Activated naive CD4-positive, alpha-beta T cell treated with anti-CD3 and anti-CD28 coated beads for 36 hours (primary cell): ENCODE measurements around the gene PITX3. TPM values are rescaled to one million over a fixed set of nuclear protein-coding genes. Genes with fewer than 3 reads are reported as not detected.
"Not testable (repeated sequence)": the region's sequence is repeated elsewhere in the genome, so short reads cannot be mapped to it uniquely, and the experiment has no call there.

Experiments
- CTCF ChIA-PET: fragments of 350-600 bp; sonication (Branson Sonifier 250); formaldehyde crosslinking; loops from one replicate; lab custom pipeline; 2021; ENCODE audit warnings: antibody characterized with exemption; lab: Charles Lee
- DNase-seq: peaks from one replicate; pipeline ENCODE4 v3.0.0-alpha.2; 2020
- H3K27ac Mint-ChIP-seq: one replicate; pipeline ENCODE4 v1.8.0; 2021; ENCODE audit warnings: mild to moderate bottlenecking, mixed read lengths
- H3K27me3 Mint-ChIP-seq: one replicate; pipeline ENCODE4 v1.8.0; 2021; ENCODE audit warnings: low read depth, mixed read lengths
- H3K36me3 Mint-ChIP-seq: one replicate; pipeline ENCODE4 v1.8.0; 2021; ENCODE audit warnings: low read depth, mixed read lengths
- H3K4me1 Mint-ChIP-seq: one replicate; pipeline ENCODE4 v1.8.0; 2021; ENCODE audit warnings: low read depth, mixed read lengths
- H3K4me3 Mint-ChIP-seq: one replicate; pipeline ENCODE4 v1.8.0; 2021; ENCODE audit warnings: mild to moderate bottlenecking, moderate library complexity, mixed read lengths
- H3K9me3 Mint-ChIP-seq: one replicate; pipeline ENCODE4 v1.8.0; 2021; ENCODE audit warnings: mixed read lengths
- intact Hi-C: fragments of 100-400 bp; cut with micrococcal nuclease; formaldehyde crosslinking; loops from one replicate; pipeline ENCODE4 v1.15.1; 2023
- total RNA-seq, 2 experiments: library from RNA; stranded (reverse); gene quantifications; one replicate each; pipeline ENCODE4 v1.2.3, GENCODE V29; 2021

The PITX3 gene
- total RNA-seq, 2 experiments from 2014 or later, result 0.14 TPM; not detected in 1

DNA sequence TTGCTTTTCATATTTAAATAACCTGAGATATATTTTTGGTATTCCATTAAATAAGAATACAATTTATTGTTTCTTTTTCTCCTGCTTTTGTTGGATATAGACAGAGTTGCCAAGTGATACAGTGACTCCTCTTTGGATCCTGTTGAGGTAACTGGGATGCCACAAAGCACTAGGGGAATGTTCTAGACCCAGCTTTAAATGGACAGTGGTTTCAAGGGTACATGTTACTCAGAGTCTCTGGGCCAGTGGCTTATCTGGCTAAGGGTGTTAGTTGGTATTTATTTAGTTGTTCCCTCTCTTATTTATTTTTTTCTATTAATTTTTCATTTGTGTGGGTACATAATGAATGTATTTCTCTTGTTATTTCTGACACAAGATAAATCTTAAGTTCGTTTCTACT, 13.1 kb upstream of the PITX3 start:
- CTCF ChIA-PET, result interaction anchor here (1.1 kb wide), 1 partner anchor 23 kb away, joined by 5 read pairs; no protein-coding TSS in a partner anchor

DNA sequence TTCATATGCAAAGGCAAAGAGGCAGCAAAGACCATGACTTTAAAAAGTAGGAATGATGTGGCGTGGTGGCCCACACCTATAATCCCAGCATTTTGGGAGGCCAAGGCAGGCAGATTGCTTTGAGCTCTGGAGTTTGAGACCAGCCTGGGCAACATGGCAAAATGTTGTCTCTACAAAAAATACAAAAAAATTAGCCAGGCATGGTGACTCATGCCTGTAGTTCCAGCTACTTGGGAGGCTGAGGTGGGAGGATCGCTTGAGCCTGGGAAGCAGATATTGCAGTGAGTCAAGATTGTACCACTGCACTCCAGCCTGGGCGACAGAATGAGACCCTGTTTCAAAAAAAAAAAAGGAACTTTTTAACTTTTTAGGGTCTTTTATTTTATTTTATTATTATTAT, 11.2 kb upstream of the PITX3 start:
- H3K4me3 Mint-ChIP-seq, DNase-seq, H3K27ac Mint-ChIP-seq, H3K36me3 Mint-ChIP-seq, H3K27me3 Mint-ChIP-seq, H3K9me3 Mint-ChIP-seq, intact Hi-C loops: not testable (repeated sequence)
- peaks cover 24% of the 10 kb centered on the region for H3K4me1 Mint-ChIP-seq
- CTCF ChIA-PET, result interaction anchor here (0.7 to 1.2 kb wide), 4 partner anchors 20 to 135 kb away, joined by 3 to 5 read pairs (median 4); no protein-coding TSS in a partner anchor

More for the DNA sequence above, 13.1 kb upstream of the PITX3 start:
- intact Hi-C loops, result no loop called here
- no peak overlapping the region for H3K27ac Mint-ChIP-seq
- no peak overlapping the region for H3K4me3 Mint-ChIP-seq
- H3K9me3 Mint-ChIP-seq, result no peaks in the 10 kb centered on the region
- no peaks in the 10 kb centered on the region for H3K27me3 Mint-ChIP-seq
- peaks cover 6% of the 10 kb centered on the region for H3K36me3 Mint-ChIP-seq
- no peak for DNase-seq
- peaks cover 15% of the 10 kb centered on the region for H3K4me1 Mint-ChIP-seq

DNA sequence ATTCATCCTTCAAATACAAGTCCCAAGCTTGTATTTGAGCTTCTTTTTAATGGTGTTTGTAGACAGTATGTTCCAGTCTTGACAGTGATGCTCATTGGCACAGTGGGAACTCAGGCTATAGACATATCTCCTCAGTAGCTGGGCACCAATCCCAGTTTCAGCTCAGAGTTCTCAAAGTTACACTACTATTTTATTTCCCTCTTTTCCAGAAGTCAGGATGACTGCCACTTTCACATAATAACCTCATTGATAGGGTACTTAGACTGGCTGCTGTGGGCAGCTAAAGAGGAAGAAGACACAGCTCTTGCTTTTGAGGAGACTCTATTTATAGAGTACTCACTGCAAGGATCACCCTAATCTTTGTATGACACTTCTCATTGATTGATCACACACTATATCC, 6.4 kb upstream of the PITX3 start:
- CTCF ChIA-PET, result interaction anchor here (0.8 to 6.8 kb wide), 4 partner anchors 14 to 104 kb away, joined by 3 to 63 read pairs (median 5); no protein-coding TSS in a partner anchor
- Mint-ChIP-seq H3K36me3 (peaks cover 5% of the 10 kb centered on the region), H3K4me1 (peaks cover 35% of the 10 kb centered on the region), H3K27me3 (peaks cover 5% of the 10 kb centered on the region), H3K27ac (no peak overlapping the region), H3K4me3 (no peak overlapping the region), H3K9me3 (no peaks in the 10 kb centered on the region)
- intact Hi-C loops, result loop anchor here (5.0 kb wide), 2 partner anchors 130 to 465 kb away; partner anchors contain the start of genes ARL3 and SFXN2
- DNase-seq, result no peak

DNA sequence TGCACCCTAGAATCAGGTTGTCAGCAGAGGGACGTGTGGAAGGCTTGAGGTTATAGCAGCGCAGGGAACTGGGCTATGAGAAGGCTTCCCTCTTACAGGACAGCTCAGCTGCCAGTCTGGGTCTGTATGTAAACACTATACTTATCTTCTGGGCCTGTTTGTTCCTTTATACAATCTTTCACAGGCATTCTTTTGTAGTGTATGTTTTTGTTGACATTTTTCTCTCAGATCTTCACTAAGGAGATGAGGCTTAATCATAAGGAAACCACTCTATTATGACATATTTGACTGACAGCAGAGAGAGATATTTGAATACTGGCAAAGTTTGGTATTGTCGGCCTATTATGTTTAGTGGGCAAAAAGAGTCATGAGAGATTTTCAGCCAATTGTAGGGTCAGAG, 4.9 kb upstream of the PITX3 start:
- Mint-ChIP-seq H3K4me3 (peak overlapping the region; percentile 92), H3K36me3 (peaks cover 5% of the 10 kb centered on the region), H3K27me3 (peaks cover 9% of the 10 kb centered on the region), H3K27ac (peak overlapping the region; percentile 2), H3K4me1 (peaks cover 37% of the 10 kb centered on the region), H3K9me3 (no peaks in the 10 kb centered on the region)
- CTCF ChIA-PET, result interaction anchor here (0.6 to 6.8 kb wide), 3 partner anchors 15 to 153 kb away, joined by 3 to 63 read pairs (median 36); no protein-coding TSS in a partner anchor
- intact Hi-C loops, result loop anchor here (5.0 kb wide), 2 partner anchors 129 to 466 kb away; partner anchors contain the start of genes ARL3 and SFXN2
- no peak for DNase-seq

DNA sequence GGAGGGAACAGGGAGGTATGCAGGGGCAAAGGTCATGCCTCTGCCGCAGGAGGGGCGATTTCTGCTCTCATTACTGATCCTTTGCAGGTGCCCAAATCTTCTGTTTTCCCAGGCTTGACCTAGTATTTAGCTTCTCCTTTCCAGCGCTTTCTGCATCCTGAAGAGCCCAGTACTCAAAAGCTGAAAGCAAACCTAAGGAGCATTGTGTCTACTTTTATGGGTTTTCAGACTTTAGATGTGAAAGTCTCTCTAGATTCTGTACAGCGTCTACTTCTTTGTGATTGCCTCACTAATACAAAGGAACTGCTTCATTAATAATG, 4.6 kb upstream of the PITX3 start:
- H3K27ac Mint-ChIP-seq, result peak overlapping the region; percentile 86
- intact Hi-C loops, result loop anchor here (1.0 to 5.0 kb wide), 10 partner anchors 21 to 466 kb away; partner anchors contain the start of genes ACTR1A, ARL3, NOLC1 and SFXN2
- peak overlapping the region; percentile 92 for H3K4me3 Mint-ChIP-seq
- no peaks in the 10 kb centered on the region for H3K9me3 Mint-ChIP-seq
- DNase-seq, result no peak
- H3K36me3 Mint-ChIP-seq, result peaks cover 5% of the 10 kb centered on the region
- H3K4me1 Mint-ChIP-seq, result peaks cover 39% of the 10 kb centered on the region
- peaks cover 11% of the 10 kb centered on the region for H3K27me3 Mint-ChIP-seq
- CTCF ChIA-PET, result interaction anchor here (1.1 to 6.8 kb wide), 3 partner anchors 15 to 106 kb away, joined by 6 to 63 read pairs (median 36); no protein-coding TSS in a partner anchor

DNA sequence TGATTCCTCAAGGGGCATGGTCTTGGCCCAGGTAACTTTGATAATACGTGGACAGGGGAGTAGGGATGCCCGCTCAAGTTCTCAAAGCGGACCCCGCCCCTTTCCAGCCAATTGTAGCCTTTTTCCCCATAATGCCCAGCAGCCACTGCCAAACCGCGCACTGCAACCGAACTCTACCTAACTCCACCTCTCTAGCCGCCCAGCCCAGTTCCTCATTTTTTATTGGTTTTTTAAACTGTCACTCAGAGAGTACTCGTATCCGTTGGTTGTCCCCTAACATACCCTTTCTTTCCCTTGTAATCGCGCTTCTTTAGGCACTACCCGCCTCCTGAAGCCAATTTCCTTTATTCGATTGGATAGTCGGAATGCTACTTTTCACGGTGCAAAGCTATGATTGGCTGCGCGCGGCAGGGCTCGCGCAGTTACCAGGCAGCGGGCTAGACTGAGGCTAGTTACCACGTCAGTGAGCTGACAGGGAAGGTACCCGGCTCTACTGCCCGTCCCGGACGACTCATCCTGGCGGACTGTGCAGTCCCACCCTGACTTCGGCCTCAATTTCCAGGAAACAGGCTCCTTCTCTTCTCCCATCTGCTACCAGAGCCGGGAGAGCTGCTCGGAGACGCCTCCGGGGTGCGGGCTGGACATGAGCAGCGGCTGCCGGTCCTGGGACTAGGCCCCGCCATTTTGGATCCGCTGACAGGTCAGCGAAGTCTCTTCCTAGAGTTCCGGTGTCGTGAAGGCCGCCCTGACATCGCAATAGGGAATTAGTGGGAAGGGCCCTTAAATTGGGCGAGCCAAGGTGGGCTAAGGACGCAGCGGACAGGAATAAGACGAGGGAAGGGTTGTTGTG, 4.0 kb upstream of the PITX3 start, which contains the start of gene GBF1:
Gene GBF1 (plus strand): TSS at position 451 of the 850 bp plus-strand sequence. CDS start 13,407 bp downstream, outside the sequence.
- intact Hi-C loops, result loop anchor here (1.0 to 5.0 kb wide), 10 partner anchors 22 to 467 kb away; partner anchors contain the start of genes ACTR1A, ARL3, NOLC1 and SFXN2
- CTCF ChIA-PET, result interaction anchor here (0.5 to 6.8 kb wide), 6 partner anchors 14 to 748 kb away, joined by 3 to 63 read pairs (median 5); partner anchors contain the start of genes ARL3 and SFXN2
- H3K27me3 Mint-ChIP-seq, result peaks cover 15% of the 10 kb centered on the region
- H3K4me3 Mint-ChIP-seq, result peak within 1 kb of the TSS; percentile 92
- DNase-seq, result peak; percentile 95
- H3K27ac Mint-ChIP-seq, result peak within 1 kb of the TSS; percentile 86
- peaks cover 42% of the 10 kb centered on the region for H3K4me1 Mint-ChIP-seq
- no peaks in the 10 kb centered on the region for H3K9me3 Mint-ChIP-seq
- H3K36me3 Mint-ChIP-seq, result peaks cover 5% of the 10 kb centered on the region

DNA sequence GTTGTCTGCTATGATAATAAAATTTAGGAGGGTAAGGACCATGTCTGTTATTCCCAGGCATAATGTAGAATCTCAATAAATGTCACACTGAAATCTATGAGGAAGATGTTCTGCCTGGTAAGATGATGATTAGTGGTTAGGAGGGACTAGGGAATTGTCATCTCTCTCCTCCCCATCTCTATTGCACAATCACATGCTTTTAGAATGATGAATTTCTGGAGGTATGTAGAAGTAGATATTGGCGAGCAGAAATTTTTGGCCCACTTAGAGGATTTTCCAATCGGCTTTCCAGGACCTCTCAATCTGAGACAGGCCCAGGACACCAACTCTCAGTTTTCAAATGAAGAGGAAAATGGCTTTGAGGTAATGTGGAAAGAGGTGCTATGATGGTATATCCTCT, 2.0 kb upstream of the PITX3 start:
- Mint-ChIP-seq H3K27ac (no peak overlapping the region), H3K4me1 (peaks cover 35% of the 10 kb centered on the region), H3K36me3 (peaks cover 4% of the 10 kb centered on the region), H3K27me3 (peaks cover 21% of the 10 kb centered on the region), H3K9me3 (no peaks in the 10 kb centered on the region), H3K4me3 (no peak overlapping the region)
- CTCF ChIA-PET, result interaction anchor here (4.5 kb wide), 1 partner anchor 12 kb away, joined by 36 read pairs; no protein-coding TSS in a partner anchor
- intact Hi-C loops, result no loop called here
- no peak for DNase-seq

DNA sequence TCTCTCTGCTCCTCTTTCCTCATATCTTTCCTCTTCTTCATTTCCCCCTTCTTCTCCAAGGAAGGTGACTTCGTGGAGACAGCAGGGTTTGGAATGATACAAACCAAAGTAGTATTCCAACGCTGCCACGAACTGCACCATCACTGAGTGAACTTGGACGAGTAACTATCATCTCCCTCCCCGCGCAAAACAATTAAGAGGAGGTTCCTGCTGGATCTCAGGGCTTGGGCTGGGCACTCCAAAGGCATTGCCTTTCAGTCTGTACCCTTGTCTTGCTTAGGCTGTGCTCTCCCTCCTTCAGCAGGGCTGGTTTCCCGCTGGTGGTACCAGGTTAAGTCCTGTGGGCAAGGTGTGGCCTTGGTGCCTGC, 790 bp upstream of the PITX3 start:
- CTCF ChIA-PET, result interaction anchor here (4.2 kb wide), 1 partner anchor 12 kb away, joined by 26 read pairs; no protein-coding TSS in a partner anchor
- intact Hi-C loops, result no loop called here
- H3K4me3 Mint-ChIP-seq, result peak overlapping the region; percentile 86
- no peak overlapping the region for H3K27ac Mint-ChIP-seq
- H3K9me3 Mint-ChIP-seq, result no peaks in the 10 kb centered on the region
- DNase-seq, result no peak
- H3K4me1 Mint-ChIP-seq, result peaks cover 25% of the 10 kb centered on the region
- no peaks in the 10 kb centered on the region for H3K36me3 Mint-ChIP-seq
- H3K27me3 Mint-ChIP-seq, result peaks cover 21% of the 10 kb centered on the region

DNA sequence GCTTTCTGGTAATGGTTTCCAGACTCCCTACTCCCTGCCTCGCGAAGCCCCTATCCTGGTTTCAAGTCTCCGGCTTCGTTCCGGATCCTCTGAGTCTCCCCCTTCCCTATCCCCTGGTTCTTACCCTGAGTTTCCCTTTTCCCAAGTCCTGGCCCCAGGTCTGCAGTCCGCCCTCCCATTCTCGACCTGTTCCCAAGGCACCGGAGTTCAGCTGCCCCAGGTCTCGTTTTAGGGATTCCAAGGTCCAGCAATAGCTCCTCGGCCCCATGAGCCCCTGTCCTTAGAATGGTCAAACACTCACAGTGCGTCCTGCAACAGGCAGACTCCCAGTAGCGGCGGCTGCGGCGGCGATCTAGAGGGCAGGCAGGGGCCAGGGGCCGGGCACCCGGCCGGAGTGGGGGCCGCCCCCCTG, 274 bp downstream of the PITX3 start:
- peaks cover 28% of the 10 kb centered on the region for H3K27me3 Mint-ChIP-seq
- no peak overlapping the region for H3K27ac Mint-ChIP-seq
- no peaks in the 10 kb centered on the region for H3K9me3 Mint-ChIP-seq
- H3K4me3 Mint-ChIP-seq, result peak overlapping the region; percentile 56
- no peak for DNase-seq
- CTCF ChIA-PET, result interaction anchor here (1.0 to 16.9 kb wide), 4 partner anchors 10 to 131 kb away, joined by 3 to 685 read pairs (median 14); no protein-coding TSS in a partner anchor
- H3K36me3 Mint-ChIP-seq, result no peaks in the 10 kb centered on the region
- intact Hi-C loops, result loop anchor here (1.0 kb wide), 1 partner anchor 261 kb away; the partner anchor contains the start of gene ACTR1A
- peaks cover 16% of the 10 kb centered on the region for H3K4me1 Mint-ChIP-seq

DNA sequence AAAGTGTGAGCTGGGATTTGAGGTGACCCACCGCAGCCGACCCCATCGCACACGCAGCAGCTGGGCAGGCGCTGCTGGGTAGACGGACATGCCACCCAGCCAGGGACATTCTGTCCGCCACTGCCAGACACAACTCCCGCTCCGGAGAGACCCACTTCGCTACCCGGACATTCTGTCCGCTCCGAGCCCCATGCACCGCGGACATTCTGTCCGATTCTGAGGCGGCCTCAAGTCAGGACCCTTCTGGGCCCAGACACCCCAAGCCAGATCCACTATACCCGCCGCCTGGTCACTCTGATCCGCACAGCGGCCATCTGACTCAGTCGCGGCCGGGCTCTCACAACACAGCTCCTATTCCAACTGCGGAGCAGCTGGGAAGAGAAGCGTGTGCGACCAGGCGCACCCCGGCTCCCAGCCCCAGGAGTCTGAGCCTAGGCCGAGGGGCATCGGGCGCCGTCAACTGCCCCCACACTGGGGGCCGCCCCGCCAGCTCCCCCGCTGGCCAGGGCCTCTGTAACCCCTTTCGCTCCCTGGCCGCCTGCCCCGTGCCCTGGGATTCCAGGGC, 763 bp downstream of the PITX3 start:
- CTCF ChIA-PET, result interaction anchor here (1.5 to 16.9 kb wide), 3 partner anchors 10 to 132 kb away, joined by 3 to 685 read pairs (median 26); no protein-coding TSS in a partner anchor
- intact Hi-C loops, result loop anchor here (1.0 kb wide), 1 partner anchor 262 kb away; the partner anchor contains the start of gene ACTR1A
- no peak for DNase-seq
- Mint-ChIP-seq H3K27ac (no peak overlapping the region), H3K36me3 (no peaks in the 10 kb centered on the region), H3K4me3 (peak overlapping the region; percentile 56), H3K4me1 (peaks cover 16% of the 10 kb centered on the region), H3K9me3 (no peaks in the 10 kb centered on the region), H3K27me3 (peaks cover 31% of the 10 kb centered on the region)

DNA sequence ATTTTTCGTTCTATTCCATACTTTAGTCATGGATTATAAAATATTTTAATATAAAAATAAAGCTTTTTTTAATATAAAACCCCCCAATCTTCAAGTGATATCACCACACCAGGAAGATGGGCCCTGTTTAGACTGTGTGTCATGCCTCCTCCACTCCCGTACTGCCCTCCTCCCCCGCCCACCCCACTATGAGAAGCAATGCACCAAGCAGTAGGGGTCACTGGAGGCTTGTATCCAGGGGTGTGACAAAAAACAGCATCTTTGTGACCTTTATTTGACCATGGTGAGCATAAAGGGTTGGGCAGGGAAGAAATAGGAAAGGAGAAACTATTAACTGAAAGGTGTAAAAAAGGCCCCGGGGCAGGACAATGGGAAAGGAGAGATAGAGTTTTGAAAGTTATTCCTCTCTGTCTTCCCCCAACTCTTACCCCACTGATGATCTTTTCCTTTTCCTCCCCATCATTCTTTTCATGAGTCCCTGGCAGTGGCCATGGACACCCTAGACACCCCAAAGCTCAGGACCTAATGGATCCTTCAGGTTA, 3.5 kb downstream of the PITX3 start:
- intact Hi-C loops, result no loop called here
- H3K4me1 Mint-ChIP-seq, result peaks cover 11% of the 10 kb centered on the region
- H3K4me3 Mint-ChIP-seq, result no peak overlapping the region
- peaks cover 39% of the 10 kb centered on the region for H3K27me3 Mint-ChIP-seq
- no peaks in the 10 kb centered on the region for H3K36me3 Mint-ChIP-seq
- H3K9me3 Mint-ChIP-seq, result no peaks in the 10 kb centered on the region
- H3K27ac Mint-ChIP-seq, result no peak overlapping the region
- DNase-seq, result no peak
- CTCF ChIA-PET, result interaction anchor here (0.7 to 16.9 kb wide), 5 partner anchors 7 to 116 kb away, joined by 3 to 685 read pairs (median 5); no protein-coding TSS in a partner anchor
